HG03558 (cell line): Measurements from ENCODE around the gene CYP4F8.

Experiments
- ATAC-seq: cut with Tn5 transposase; IDR thresholded peaks from one replicate; pipeline ENCODE4 v1.9.1; 2021; ENCODE audit warnings: moderate number of reproducible peaks; ENCODE audit not compliant: unreplicated experiment; ENCODE audit errors: extremely low read depth

Gene CYP4F8

GRCh38 chr19:15615526-15615925 lies 508 bp downstream of the CYP4F8 start:
- ATAC-seq, result no peak

GRCh38 chr19:15616183-15616582 lies 1.2 kb downstream of the CYP4F8 start:
- no peak for ATAC-seq

DNA sequence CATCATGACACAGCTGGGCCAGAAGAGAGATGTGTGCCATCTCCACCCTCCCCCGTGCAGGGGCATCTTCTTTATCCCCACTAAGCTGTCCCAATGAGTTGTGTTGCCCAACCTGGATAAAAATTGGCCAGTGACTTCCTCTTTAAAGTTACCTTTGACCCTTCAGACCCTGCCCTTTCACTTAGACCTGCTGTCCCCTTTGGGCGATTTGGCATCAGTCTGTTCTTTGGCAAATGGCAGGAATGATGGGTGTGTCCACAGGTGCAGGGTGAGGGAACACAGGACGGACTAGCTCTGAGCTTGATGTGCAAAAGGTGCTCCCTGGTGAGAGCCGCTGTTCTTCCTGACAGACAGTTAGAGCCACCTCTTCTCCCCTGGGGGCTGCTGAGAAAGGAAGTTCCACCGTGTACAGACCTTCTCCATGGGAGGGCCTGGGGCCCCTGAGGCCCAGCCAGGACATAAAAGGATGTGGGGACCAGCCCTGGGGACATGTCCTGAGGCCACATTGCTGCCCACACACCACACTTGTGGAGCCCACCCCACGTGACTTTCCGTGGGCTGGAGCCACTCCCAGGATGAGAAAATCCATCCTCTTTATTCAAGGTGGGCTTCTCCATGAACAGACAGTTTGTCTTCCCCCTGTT lies 1.7 kb downstream of the CYP4F8 start:
- no peak for ATAC-seq

- ATAC-seq, result no peak
Measured at GRCh38 chr19:15618321-15618720, 3.3 kb downstream of the CYP4F8 start.

- no peak for ATAC-seq
Measured at GRCh38 chr19:15621801-15622200, 6.8 kb downstream of the CYP4F8 start.

DNA sequence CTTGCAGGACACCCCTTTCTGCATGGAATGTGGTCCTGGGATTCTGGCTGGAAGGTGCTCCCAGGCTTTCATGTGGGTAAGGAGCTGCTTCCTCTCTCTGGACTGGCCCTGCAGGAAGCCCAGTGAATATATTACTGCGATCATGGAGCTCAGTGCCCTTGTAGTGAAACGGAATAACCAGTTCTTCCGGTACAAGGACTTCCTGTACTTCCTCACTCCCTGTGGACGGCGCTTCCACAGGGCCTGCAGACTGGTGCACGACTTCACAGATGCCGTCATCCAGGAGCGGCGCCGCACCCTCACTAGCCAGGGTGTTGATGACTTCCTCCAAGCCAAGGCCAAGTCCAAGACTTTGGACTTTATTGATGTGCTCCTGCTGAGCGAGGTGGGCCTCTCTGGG lies 8.0 kb downstream of the CYP4F8 start:
- no peak for ATAC-seq

DNA sequence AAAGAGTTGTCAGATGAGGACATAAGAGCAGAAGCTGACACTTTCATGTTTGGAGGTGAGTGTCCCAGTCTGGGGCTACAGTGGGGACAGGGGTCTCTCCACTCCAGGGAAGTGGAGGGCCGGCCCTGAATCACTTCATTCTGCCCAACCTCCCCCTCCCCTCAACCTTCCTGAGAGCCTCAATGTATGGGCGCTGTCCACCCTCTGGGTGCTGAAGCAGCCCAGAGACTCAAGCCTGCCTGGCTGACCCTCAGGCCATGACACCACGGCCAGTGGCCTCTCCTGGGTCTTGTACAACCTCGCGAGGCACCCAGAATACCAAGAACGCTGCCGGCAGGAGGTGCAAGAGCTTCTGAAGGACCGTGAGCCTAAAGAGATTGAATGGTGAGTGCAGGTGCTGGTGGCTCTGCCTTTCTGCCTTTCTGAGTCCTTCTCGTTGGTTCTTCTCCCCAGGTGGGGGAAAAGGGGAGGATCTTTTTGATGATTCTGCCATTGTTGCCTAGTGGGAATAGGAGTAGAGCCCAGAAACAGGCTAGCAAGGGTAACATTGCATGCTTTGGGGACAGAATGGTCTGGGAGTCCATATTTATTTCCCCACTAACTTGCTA lies 8.8 kb downstream of the CYP4F8 start:
- no peak for ATAC-seq

DNA sequence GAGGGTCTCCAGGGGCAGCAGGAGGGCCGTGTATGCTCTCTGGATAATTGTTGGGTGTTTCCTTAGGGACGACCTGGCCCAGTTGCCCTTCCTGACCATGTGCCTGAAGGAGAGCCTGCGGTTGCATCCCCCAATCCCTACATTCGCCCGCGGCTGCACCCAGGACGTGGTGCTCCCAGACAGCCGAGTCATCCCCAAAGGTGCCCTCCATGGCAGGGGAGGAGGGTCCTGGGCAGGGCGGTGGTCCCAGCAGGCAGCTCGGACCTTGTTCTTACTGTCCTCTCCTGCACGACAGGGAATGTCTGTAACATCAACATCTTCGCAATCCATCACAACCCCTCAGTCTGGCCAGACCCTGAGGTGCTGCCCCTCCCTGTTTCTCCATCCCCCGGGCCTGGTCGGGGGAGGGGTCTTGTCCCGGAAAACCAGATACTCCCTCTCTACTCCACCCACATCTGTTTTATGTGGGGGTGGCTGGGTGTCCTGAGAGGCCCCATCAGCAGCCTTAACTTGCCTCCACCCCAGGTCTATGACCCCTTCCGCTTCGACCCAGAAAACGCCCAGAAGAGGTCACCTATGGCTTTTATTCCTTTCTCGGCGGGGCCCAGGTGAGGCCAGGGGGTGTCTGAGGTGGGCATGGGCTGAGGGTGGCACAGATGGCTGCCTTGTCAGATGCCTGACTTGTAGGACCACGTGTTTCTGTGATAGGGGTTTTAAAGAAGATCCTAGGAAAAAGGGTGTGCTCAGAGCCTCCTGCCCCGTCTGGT lies 13.4 kb downstream of the CYP4F8 start:
- ATAC-seq, result no peak

DNA sequence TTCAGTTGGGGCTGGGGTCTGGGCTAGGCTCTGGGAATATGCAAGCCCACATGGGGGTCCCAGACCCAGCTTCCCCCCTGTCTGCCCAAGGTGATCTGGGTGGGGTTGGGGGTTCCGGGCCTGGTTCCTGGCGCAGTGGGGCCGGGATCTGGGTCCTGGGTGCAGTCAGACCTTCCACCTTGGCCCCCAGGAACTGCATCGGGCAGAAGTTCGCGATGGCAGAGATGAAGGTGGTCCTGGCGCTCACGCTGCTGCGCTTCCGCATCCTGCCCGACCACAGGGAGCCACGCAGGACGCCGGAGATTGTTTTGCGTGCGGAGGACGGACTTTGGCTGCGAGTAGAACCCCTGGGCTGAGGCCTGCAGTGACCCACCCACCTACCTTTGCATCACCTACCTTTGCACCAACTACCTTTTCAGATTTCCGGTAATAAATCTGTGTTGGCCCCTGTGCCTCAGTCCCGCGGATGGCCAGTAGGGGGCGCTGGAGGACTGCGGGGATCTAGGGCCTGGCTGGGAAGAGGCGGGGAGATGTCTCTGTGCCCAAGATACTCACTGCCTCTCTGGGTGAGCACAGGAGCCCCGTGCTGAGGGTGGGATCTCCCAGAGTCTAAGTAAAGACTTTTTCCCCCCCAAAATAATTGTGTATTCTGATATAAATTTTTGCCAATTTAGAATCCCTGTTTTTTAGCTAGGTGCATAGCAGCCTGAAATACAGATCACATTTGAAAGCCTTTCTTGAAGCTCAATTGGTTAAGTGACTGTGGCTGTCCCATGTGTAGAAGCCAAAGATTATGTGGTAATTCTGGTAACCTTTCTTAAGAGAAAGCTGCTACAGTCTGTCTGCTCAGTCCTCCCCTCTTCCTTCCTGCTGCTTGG lies 14.2 kb downstream of the CYP4F8 start:
- ATAC-seq, result no peak

DNA sequence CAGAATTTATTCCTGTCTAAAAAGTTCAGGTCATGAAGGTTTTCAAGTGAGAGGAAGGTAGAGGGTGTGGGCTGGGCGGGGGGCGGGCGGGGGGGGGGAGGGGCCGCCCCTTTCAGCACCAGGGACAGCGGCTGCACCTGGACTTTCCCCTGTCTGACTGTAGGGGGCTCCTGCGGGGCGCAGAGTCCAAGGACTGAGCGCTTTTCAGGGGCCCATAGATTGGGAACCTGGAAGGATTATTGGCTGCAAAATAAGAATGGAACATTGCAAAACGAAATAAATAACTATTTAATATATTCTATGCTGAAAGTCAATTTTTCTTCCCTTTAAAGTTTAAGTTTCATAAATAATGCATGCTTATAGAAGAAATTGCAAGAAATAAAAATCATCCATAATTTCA lies 16.8 kb downstream of the CYP4F8 start:
- no peak for ATAC-seq

GRCh38 chr19:15633082-15633835 lies 18.2 kb downstream of the CYP4F8 start:
- ATAC-seq, result no peak

DNA sequence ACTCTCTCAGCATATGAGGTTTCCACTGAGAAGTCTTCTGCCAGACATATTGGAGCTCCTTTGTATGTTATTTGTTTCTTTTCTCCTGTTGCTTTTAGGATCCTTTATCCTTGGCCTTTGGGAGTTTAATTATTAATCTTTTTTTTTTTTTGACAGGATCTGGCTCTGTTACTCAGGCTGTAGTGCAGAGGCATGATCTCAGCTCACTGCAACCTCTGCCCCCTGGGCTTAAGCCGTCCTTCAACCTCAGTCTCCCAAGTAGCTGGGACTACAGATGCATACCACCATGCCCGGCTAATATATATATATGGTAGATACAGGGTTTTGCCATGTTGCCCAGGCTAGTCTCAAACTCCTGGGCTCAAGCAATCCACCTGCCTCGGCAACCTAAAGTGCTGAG lies 19.1 kb downstream of the CYP4F8 start:
- ATAC-seq, result no peak

DNA sequence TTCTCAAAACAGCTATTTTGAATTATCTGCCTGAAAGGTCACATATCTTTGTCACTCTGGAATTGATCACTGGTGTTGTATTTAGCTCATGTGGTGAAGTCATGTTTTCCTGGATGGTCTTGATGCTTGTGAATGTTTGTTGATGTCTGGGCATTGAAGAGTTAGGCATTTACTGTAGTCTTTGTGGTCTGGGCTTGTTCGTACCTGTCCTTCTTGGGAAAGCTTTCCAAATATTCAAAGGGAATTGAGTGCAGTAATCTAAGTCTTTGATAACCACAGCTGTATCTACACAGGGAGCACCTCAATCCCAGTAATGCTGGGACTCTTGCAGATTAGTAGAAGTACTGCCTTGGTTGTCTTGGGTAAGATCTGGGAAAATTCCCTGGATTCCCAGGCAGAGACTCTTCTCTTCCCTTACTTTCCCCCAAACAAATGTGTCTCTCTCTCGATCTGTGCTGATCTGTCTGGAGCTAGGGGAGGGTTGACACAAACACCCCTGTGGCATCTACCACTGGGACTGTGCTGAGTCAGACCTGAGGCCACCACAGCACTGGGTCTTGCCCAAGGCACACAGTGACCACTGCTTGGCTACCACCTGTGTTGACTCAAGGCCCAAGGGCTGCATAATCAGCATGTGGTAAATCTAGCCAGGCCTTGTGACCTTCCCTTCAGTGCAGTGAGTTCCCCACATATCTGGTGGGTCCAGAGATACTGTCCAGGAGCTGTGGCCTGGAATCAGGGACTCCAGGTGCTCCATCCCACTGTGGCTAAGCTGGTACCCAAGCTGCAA lies 20.2 kb downstream of the CYP4F8 start:
- ATAC-seq, result no peak

- no peak for ATAC-seq
Measured at GRCh38 chr19:15636026-15636425, 21.0 kb downstream of the CYP4F8 start.

DNA sequence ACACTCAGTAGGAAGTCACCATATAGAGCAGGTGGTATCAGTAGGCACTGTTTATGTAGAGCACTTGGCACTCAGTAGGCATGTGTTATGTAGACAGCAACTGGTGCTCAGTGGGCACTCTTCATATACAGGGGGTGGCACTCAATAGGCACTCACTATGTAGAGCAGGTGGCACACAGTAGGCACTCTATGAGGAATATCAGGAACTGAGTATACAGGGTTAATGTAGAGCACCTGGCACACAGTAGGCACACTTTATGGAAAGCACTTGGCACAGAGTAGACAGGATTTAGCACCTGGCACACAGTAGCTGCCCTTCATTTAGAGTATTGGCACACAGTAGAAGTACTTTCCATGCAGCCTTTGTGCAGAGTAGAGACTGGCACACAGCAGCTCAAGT lies 24.6 kb downstream of the CYP4F8 start:
- no peak for ATAC-seq

DNA sequence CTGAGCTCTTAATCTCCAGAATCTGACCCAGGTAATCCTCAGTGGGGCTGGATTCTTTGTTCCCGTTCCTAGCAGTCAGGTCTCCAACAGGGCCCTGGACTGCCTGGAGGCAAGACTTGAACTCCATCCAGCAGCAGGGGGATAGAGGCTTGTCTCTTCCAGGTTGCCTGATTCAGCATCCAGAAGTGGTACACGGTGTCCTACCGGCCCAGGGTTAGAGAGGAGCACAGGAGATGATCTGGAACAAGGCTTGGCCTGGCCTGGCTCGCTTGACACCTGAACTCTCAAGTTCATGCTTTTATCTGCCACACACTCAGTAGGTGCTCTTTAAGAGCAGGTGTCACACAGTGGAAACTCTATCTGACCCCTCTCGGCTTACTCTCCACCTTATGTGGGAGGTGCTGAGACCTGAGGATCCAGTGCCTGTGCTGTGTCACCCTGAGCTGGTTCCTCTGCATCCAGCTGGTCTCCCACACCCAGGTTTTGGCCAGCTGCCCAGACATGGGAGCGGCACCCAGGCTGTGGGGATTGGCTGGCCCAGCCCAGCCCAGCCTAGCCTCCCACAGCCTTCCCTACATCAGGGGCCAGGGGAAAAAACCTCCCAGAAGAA lies 25.4 kb downstream of the CYP4F8 start, which contains the start of gene CYP4F3:
TSS of gene CYP4F3 (plus strand) at position 604 of the 610 bp plus-strand sequence. CDS start 519 bp downstream, outside the sequence.
- no peak for ATAC-seq

DNA sequence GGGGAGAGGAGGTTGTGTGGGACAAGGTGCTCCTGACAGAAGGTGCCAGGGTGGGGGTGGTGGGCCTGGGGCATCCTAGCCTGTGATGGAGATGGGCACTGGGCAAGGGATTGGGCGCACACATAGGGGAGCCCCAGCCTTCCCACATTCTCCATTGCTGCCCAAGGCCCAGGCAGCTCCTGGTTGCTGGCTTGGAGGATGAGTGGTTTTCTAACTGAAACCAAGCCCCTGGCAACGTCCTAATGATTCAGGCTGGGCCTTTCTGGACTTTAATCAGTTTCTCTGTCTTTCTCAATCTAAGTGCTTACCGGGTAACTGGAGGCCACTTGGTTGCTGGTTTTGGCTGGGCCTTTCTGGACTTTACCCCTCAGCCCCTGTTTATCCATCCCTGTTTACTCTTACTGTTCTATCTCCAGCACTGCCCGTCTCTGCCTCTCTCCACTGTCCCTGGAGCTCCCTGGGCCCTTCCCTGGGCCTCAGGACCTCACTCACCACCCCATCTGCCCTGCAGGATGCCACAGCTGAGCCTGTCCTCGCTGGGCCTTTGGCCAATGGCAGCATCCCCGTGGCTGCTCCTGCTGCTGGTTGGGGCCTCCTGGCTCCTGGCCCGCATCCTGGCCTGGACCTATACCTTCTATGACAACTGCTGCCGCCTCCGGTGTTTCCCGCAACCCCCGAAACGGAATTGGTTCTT lies 26.0 kb downstream of the CYP4F8 start:
- ATAC-seq, result no peak

DNA sequence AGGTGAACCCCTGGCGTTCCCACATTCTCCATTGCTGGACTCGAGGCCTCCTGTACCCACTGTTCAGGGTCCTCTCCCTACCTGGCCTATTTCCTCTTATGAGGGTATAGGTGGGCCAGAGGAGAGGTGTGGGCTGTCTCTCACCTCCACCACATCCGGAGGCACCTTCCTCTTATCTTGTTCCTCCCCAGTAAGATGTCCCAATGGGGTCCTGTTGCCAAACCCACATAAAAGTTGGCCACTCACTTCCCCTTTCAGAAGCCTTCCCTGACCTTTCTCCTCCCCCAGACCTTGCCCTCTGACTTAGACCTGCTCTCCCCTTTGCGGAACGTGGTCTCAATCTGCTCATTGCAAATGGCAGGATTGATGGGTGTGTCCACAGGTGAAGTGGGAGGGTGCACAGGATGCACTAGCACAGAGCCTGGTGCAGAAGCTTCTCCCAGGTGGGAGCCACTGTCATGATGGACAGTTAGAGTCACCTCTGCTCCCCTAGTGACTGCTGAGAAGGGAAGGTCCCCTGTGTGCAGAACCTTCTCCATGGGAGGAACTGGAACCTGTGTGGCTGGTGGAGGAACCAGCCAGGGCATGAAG lies 27.0 kb downstream of the CYP4F8 start:
- ATAC-seq, result no peak
